NCI-H2171 treated with DMSO at 0.1 percent for 48 hours (cell line): ENCODE data around the gene KLF7.

ENCODE experiments used
- DNase-seq: peaks from one replicate; lab custom pipeline; 2025; lab: John Stamatoyannopoulos, UW

Gene KLF7

DNA sequence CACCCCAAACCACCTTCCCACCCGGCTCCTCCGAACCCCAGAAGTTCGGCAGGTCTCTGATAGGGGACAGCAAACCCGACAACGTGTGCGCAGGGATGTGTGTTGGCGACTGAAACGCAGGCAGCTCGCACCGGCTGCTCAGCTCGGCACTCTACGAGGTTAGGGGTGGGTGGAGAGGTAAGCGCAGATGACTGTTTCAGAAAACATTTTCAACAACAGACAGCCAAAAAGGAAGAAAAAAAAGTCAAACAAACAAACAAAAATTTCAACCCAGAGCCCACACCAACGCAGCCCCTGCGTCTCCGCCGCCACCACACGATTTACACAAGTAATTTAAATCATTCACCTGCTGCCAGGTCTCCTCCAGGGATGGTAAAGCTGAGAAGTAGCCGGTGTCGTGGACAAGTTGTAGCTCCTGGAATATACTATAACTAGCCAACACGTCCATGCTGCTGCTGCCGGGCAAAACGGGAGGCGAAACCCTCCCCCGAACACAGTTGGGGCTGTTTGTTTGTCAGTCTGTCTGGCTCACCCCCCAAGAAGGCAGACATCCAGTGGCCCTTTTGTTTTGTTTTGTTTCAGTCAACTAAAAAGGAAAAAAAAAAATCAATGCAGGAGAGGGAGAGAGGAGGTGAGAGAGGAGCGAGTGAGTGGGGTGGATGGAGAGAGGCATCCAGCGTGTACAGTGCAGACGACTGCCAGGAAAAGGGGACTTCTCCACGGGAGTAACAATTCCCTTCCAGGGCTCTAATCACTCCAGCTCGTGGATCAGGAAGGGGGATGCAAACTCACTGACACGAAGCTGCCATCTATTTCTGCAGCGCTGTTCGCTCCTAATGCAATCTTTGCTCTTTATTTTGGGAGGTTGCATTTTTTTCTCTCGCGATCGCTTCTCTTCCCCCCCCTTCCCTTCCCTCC lies at the start of gene KLF7:
Gene KLF7, minus strand, starts transcription at position 828 of the 918 bp plus-strand sequence. Its CDS starts 380 bp downstream, at position 448.
- DNase-seq, result peak; percentile 65

DNA sequence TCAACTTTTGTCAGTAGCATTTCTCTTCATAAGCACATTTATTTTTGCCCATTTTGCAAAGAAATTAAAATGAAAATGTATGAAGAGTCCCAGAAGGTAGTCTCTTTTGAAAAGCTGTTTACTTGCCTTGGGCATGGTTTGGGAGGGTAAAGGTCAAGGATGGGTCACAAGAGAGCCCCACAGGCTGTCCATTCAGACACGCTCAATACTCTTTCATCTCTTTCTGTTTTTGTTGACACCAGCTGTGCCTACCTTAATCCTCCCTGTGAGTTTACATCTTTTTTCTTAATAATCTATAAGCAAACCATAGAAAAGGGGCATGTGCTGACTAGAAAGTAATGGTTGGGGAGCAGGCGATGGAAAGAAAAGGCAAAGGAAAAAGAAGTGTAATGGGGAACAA lies 49.6 kb upstream of the KLF7 start:
- no peak for DNase-seq

GRCh38 chr2:207214446-207214845 lies 48.7 kb upstream of the KLF7 start:
- DNase-seq, result no peak

- DNase-seq, result no peak
Observed at GRCh38 chr2:207206011-207206410, 40.3 kb upstream of the KLF7 start.

GRCh38 chr2:207205173-207205957 lies 39.6 kb upstream of the KLF7 start:
- DNase-seq, result no peak

- no peak for DNase-seq
Observed at GRCh38 chr2:207203056-207203455, 37.3 kb upstream of the KLF7 start.

DNA sequence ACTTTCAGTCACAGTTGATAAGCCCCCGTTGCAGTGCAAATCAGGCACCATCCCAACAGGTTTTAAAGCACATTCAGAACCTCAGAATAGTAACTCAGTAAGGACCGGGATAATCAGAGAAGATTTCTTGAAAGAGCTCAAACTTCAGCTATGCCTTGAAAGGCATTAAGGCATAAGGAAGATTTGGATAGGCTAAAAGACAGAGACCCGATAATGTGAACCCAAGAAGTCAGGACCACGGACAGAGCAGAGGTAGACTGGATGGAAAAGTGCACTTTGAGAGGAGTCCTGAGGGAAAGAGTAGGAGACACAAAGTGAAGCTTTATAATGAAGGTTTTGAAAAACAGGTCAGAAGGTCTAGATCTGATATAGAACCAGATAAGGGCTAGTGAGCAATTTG lies 36.9 kb upstream of the KLF7 start:
- DNase-seq, result no peak

DNA sequence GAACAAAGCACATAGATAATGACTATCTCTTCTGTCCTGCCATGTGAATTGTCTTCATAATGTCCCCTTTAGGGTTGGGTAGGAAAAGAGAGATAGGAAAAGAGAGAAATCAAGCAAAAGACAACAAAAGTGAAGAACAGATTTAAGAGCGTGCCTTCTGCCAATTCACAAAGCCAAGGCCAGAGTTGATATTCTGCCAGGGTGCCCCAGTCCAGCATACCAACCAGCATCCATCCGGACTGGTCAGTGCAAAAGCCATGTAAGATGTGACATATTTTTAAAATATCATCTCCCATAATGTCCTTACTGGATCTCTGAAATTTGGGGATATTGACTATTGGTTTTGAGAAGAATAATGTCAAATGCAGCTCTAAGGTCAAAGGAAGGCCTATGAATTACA lies 35.7 kb upstream of the KLF7 start:
- DNase-seq, result no peak

GRCh38 chr2:207200136-207200535 lies 34.4 kb upstream of the KLF7 start:
- no peak for DNase-seq

DNA sequence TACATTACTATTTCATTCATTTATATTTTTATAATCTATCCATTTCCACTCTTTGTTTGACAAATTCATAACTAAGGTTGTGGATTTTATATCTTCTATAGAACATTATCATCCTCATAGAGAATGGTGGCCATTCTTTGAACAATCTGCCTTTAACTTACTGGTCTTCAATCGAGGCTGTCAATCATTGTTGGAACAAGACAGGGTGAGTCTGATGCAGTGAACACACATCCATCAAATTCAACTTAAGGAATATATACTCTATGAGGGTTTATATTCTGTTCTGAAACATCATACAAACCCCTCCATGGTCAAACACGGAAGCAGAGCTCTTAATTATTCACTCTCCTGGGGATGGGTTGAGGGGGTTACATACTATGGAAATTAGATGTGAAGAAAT lies 28.3 kb upstream of the KLF7 start:
- DNase-seq, result no peak

GRCh38 chr2:207188626-207189419 lies 23.1 kb upstream of the KLF7 start:
- DNase-seq, result no peak

GRCh38 chr2:207185372-207185771 lies 19.6 kb upstream of the KLF7 start:
- no peak for DNase-seq

- DNase-seq, result no peak
Observed at GRCh38 chr2:207184768-207185167, 19.0 kb upstream of the KLF7 start.

GRCh38 chr2:207184348-207184747 lies 18.6 kb upstream of the KLF7 start:
- DNase-seq, result no peak

DNA sequence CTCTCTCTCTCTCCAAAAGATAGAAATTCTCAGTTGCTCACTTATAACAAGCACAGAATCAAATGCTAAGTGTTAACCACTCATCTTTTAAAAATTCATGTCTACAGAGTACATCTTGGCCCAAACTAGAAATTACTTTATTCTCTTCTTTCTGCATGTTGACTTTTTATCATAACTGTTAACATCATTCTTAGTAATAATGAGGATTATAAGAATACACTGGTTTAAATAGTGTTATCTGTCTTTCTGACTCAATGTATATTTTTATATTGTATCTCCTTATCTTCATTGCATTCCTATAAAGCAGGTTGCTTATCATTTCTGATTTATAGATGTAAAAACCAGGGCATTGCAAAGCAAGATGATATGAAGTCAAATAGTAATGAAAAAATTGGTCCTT lies 17.8 kb upstream of the KLF7 start:
- DNase-seq, result no peak

DNA sequence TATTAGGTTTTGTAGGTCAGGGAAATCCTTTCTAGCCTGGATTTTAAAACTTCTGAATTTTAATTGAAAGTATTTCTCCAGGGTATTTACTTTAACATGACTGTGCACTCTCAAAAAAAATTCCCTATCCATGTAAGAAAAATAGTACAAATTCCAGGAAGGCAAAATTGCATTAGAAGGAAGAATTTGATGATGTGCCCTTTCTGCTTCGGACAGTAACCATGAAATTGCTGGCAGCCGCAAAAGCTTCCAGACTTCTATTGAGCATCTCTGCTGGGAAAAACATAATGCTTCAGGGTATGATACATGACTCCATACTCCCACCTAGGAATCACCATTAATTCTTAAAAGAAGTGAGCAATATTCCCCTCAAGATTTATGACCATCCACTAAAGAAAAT lies 17.2 kb upstream of the KLF7 start:
- DNase-seq, result no peak

GRCh38 chr2:207181526-207182274 lies 16.0 kb upstream of the KLF7 start:
- no peak for DNase-seq

DNA sequence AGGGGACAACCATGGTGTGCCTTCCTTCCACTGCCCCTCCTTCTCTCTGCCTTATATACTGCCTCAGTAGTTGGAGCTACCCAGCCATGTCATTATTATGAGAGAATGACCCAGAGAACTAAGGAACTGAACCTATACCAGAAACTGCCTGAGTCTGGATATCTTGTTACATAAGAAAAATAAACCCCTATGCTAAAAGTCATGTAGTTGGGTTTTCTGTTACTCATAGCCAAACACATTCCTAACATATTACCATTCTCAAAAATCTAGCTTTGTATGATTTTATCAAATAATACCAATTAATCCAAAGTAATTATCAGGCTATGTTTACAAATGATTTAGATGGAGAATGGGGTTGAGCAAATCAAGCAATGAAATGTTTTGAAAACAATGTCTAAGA lies 15.0 kb upstream of the KLF7 start:
- DNase-seq, result no peak

DNA sequence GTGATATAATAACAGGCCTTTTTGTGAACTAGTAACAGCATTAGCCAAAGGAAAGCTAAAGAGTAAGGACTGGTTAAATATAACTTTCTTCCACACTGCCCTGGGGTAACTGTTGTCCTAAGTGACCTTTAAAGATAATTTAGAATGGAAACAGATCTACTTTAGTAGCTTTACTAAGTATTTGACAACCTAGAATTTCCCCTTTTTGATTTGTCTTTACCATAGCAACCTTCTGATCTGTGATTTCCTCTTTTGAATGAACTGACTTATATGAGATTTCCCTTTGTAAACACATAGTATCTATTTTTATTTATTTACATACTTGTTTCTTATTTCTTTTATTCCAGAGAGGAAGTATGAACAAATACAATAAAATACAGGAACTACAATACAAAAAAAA lies 10.5 kb upstream of the KLF7 start:
- no peak for DNase-seq

- DNase-seq, result no peak
Observed at GRCh38 chr2:207173641-207174040, 7.9 kb upstream of the KLF7 start.

DNA sequence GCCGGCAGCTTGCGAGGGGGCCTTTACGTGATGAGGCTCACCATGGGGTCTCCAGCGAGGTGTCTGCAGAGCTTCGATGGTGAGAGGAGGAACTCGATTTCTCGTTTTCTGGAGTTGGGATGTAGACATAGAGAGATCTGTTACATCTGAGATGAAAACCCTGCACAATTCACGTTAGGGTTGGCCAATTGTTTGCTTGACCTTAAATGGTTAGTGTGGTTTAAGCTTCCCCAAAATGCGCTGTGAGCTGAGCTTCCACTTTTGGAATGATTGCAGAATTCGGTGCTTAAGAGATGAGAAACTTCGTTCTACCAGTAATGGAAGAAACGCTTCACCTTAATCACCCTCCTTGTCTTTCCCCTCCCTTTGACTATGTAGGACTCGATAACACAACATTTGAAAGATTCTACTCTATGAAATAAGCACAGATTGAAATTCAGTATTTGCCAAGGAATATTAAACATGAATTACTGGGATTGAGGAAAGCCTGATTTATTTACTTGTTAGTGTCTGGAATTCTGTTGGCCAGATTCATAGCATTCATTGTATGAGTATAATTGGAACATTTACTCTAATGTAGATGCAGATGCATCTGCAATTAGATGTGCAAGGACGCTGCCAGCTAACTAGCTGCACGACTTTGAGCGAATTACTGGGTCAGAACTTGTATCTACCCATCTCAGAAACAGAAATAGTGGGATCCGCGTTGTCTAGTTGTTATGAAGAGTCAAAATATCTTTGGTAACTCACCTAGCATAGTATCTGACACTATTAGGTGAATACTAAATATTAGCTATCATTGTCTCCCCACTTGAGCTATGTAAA lies 1.6 kb upstream of the KLF7 start:
- peak; percentile 81 for DNase-seq
